ENCODE measurements around the gene RPL13A. TPM values are rescaled to one million over a fixed set of nuclear protein-coding genes. Genes with fewer than 3 reads are reported as not detected.
A peak's percentile ranks its signal among the peaks of the same experiment; 100 is the strongest.

The RPL13A gene
- total RNA-seq, 1 donor from 2014 or later, result 4,175 TPM

DNA sequence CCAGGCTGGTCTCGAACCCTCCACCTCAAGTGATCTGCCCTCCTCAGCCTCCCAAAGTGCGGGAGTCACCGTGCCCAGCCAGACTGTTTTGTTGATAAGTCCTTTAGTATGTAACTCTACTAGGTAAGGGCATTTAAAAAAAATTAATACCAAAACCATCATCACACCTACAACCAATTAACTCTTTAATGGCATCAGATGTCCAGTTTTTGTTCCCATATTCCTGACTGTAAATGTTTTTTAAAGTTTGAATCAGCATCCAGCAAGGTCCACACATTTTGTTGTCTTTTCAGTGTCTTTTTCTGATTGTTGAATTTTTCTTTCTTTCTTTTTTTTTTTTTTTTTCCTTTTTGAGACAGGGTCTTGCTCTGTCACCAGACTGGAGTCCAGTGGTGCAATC is 30.6 kb downstream of the RPL13A start:
- Histone ChIP-seq H3K27me3 (ENCODE audit: control insufficient read depth in 3 of 3, insufficient read depth in 3 of 3, low read length in 3 of 3) (no peaks in the 10 kb centered on the region), H3K27ac (ENCODE audit: low read depth, low read length) (no peak overlapping the region), H3K9ac (ENCODE audit: low read depth in 1 of 3, low read length in 3 of 3) (no peak overlapping the region), H3K4me3 (ENCODE audit: low read length in 3 of 3) (no peak overlapping the region), H3K4me1 (ENCODE audit: control insufficient read depth in 3 of 3, insufficient read depth in 3 of 3, low read length in 3 of 3) (peaks cover 11 to 15% (median 15%) of the 10 kb centered on the region in 3 donors), H3K9me3 (ENCODE audit: control insufficient read depth in 3 of 3, low read length in 3 of 3) (no peaks in the 10 kb centered on the region), H3K36me3 (ENCODE audit: control insufficient read depth in 3 of 3, insufficient read depth in 3 of 3, low read length in 3 of 3) (peaks cover 0 to 6% (median 4%) of the 10 kb centered on the region in 3 donors)

- Histone ChIP-seq H3K4me3 (ENCODE audit: low read length in 3 of 3) (no peak overlapping the region), H3K27ac (ENCODE audit: low read depth, low read length) (no peak overlapping the region), H3K27me3 (ENCODE audit: control insufficient read depth in 3 of 3, insufficient read depth in 3 of 3, low read length in 3 of 3) (no peaks in the 10 kb centered on the region), H3K9ac (ENCODE audit: low read depth in 1 of 3, low read length in 3 of 3) (peak overlapping the region in 1 of 3 donors; percentile 12), H3K4me1 (ENCODE audit: control insufficient read depth in 3 of 3, insufficient read depth in 3 of 3, low read length in 3 of 3) (peaks cover under 1 to 5% (median 2%) of the 10 kb centered on the region in 3 donors), H3K9me3 (ENCODE audit: control insufficient read depth in 3 of 3, low read length in 3 of 3) (no peaks in the 10 kb centered on the region), H3K36me3 (ENCODE audit: control insufficient read depth in 3 of 3, insufficient read depth in 3 of 3, low read length in 3 of 3) (peaks cover 4 to 15% (median 9%) of the 10 kb centered on the region in 3 donors)
Observed at GRCh38 chr19:49520705-49521319, 33.4 kb downstream of the RPL13A start.

- Histone ChIP-seq H3K4me3 (ENCODE audit: low read length in 3 of 3) (no peak overlapping the region), H3K4me1 (ENCODE audit: control insufficient read depth in 3 of 3, insufficient read depth in 3 of 3, low read length in 3 of 3) (peaks cover 3 to 13% (median 8%) of the 10 kb centered on the region in 3 donors), H3K9me3 (ENCODE audit: control insufficient read depth in 3 of 3, low read length in 3 of 3) (no peaks in the 10 kb centered on the region), H3K36me3 (ENCODE audit: control insufficient read depth in 3 of 3, insufficient read depth in 3 of 3, low read length in 3 of 3) (peaks cover 4 to 20% (median 9%) of the 10 kb centered on the region in 3 donors), H3K9ac (ENCODE audit: low read depth in 1 of 3, low read length in 3 of 3) (no peak overlapping the region), H3K27ac (ENCODE audit: low read depth, low read length) (no peak overlapping the region), H3K27me3 (ENCODE audit: control insufficient read depth in 3 of 3, insufficient read depth in 3 of 3, low read length in 3 of 3) (no peaks in the 10 kb centered on the region)
Observed at GRCh38 chr19:49524812-49525455, 37.5 kb downstream of the RPL13A start.

GRCh38 chr19:49528211-49528771 is 40.9 kb downstream of the RPL13A start:
- Histone ChIP-seq H3K9me3 (ENCODE audit: control insufficient read depth in 3 of 3, low read length in 3 of 3) (no peaks in the 10 kb centered on the region), H3K27me3 (ENCODE audit: control insufficient read depth in 3 of 3, insufficient read depth in 3 of 3, low read length in 3 of 3) (no peaks in the 10 kb centered on the region), H3K4me1 (ENCODE audit: control insufficient read depth in 3 of 3, insufficient read depth in 3 of 3, low read length in 3 of 3) (peaks cover 7 to 12% (median 9%) of the 10 kb centered on the region in 3 donors), H3K36me3 (ENCODE audit: control insufficient read depth in 3 of 3, insufficient read depth in 3 of 3, low read length in 3 of 3) (peaks cover 2 to 19% (median 13%) of the 10 kb centered on the region in 3 donors), H3K9ac (ENCODE audit: low read depth in 1 of 3, low read length in 3 of 3) (peak overlapping the region; percentile 65 to 79 (median 70)), H3K27ac (ENCODE audit: low read depth, low read length) (peak overlapping the region; percentile 62), H3K4me3 (ENCODE audit: low read length in 3 of 3) (peak overlapping the region; percentile 71 to 80 (median 73))

GRCh38 chr19:49530708-49531107 is 43.3 kb downstream of the RPL13A start:
- Histone ChIP-seq H3K27ac (ENCODE audit: low read depth, low read length) (no peak overlapping the region), H3K9ac (ENCODE audit: low read depth in 1 of 3, low read length in 3 of 3) (no peak overlapping the region), H3K36me3 (ENCODE audit: control insufficient read depth in 3 of 3, insufficient read depth in 3 of 3, low read length in 3 of 3) (peaks cover 0 to 10% (median 3%) of the 10 kb centered on the region in 3 donors)

GRCh38 chr19:49533551-49534488 is 46.4 kb downstream of the RPL13A start:
- Histone ChIP-seq H3K36me3 (ENCODE audit: control insufficient read depth in 3 of 3, insufficient read depth in 3 of 3, low read length in 3 of 3) (peaks cover 3 to 8% (median 7%) of the 10 kb centered on the region in 3 donors), H3K27me3 (ENCODE audit: control insufficient read depth in 3 of 3, insufficient read depth in 3 of 3, low read length in 3 of 3) (no peaks in the 10 kb centered on the region)

More at GRCh38 chr19:49530708-49531107, 43.3 kb downstream of the RPL13A start:
- Histone ChIP-seq H3K4me3 (ENCODE audit: low read length in 3 of 3) (no peak overlapping the region), H3K4me1 (ENCODE audit: control insufficient read depth in 3 of 3, insufficient read depth in 3 of 3, low read length in 3 of 3) (peaks cover 13 to 26% (median 15%) of the 10 kb centered on the region in 3 donors), H3K9me3 (ENCODE audit: control insufficient read depth in 3 of 3, low read length in 3 of 3) (no peaks in the 10 kb centered on the region), H3K27me3 (ENCODE audit: control insufficient read depth in 3 of 3, insufficient read depth in 3 of 3, low read length in 3 of 3) (no peaks in the 10 kb centered on the region)

GRCh38 chr19:49534632-49535385 is 47.4 kb downstream of the RPL13A start:
- Histone ChIP-seq H3K9me3 (ENCODE audit: control insufficient read depth in 3 of 3, low read length in 3 of 3) (no peaks in the 10 kb centered on the region), H3K4me1 (ENCODE audit: control insufficient read depth in 3 of 3, insufficient read depth in 3 of 3, low read length in 3 of 3) (peaks cover 6 to 18% (median 10%) of the 10 kb centered on the region in 3 donors), H3K9ac (ENCODE audit: low read depth in 1 of 3, low read length in 3 of 3) (peak overlapping the region in 1 of 3 donors; percentile 34), H3K36me3 (ENCODE audit: control insufficient read depth in 3 of 3, insufficient read depth in 3 of 3, low read length in 3 of 3) (peaks cover 3 to 14% (median 8%) of the 10 kb centered on the region in 3 donors), H3K4me3 (ENCODE audit: low read length in 3 of 3) (no peak overlapping the region), H3K27ac (ENCODE audit: low read depth, low read length) (no peak overlapping the region), H3K27me3 (ENCODE audit: control insufficient read depth in 3 of 3, insufficient read depth in 3 of 3, low read length in 3 of 3) (no peaks in the 10 kb centered on the region)

More at GRCh38 chr19:49533551-49534488, 46.4 kb downstream of the RPL13A start:
- no peaks in the 10 kb centered on the region for H3K9me3 ChIP-seq (ENCODE audit: control insufficient read depth in 3 of 3, low read length in 3 of 3)
- peak overlapping the region; percentile 34 for H3K27ac ChIP-seq (ENCODE audit: low read depth, low read length)
- H3K4me3 ChIP-seq (ENCODE audit: low read length in 3 of 3), result peak overlapping the region; percentile 69 to 83 (median 77)
- peak overlapping the region; percentile 34 to 76 (median 51) for H3K9ac ChIP-seq (ENCODE audit: low read depth in 1 of 3, low read length in 3 of 3)
- peaks cover 10 to 18% (median 10%) of the 10 kb centered on the region in 3 donors for H3K4me1 ChIP-seq (ENCODE audit: control insufficient read depth in 3 of 3, insufficient read depth in 3 of 3, low read length in 3 of 3)

DNA sequence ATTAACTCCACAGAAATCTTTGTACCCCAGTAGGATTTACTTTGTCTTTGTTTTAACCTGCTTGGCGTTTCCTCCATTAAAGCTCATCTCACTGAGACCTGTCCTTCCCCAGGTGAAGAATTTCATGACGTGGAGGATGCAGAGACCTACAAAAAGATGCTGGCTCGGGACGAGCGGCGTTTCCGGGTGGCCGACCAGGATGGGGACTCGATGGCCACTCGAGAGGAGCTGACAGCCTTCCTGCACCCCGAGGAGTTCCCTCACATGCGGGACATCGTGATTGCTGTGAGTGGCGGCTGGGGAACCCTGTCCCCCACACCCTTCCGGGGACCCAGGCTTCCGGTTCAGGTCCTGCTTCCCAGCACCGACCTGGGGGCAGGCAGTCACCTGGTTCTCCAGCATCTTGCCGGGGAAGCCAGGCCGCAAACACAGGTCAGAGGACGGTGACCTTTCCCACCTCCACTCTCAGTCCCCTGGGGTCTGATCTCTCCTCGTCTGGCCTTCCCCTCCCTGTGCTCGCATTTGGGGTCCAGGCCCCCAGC is 49.6 kb downstream of the RPL13A start:
- no peaks in the 10 kb centered on the region for H3K27me3 ChIP-seq (ENCODE audit: control insufficient read depth in 3 of 3, insufficient read depth in 3 of 3, low read length in 3 of 3)
- no peak overlapping the region for H3K9ac ChIP-seq (ENCODE audit: low read depth in 1 of 3, low read length in 3 of 3)
- peaks cover 0 to 9% (median 8%) of the 10 kb centered on the region in 3 donors for H3K36me3 ChIP-seq (ENCODE audit: control insufficient read depth in 3 of 3, insufficient read depth in 3 of 3, low read length in 3 of 3)
- no peak overlapping the region for H3K4me3 ChIP-seq (ENCODE audit: low read length in 3 of 3)
- no peaks in the 10 kb centered on the region for H3K9me3 ChIP-seq (ENCODE audit: control insufficient read depth in 3 of 3, low read length in 3 of 3)
- H3K4me1 ChIP-seq (ENCODE audit: control insufficient read depth in 3 of 3, insufficient read depth in 3 of 3, low read length in 3 of 3), result peaks cover 6 to 18% (median 10%) of the 10 kb centered on the region in 3 donors
- no peak overlapping the region for H3K27ac ChIP-seq (ENCODE audit: low read depth, low read length)
